T-helper 17 cell (primary cell): ENCODE results near the gene SAV1. TPM values are rescaled to one million over a fixed set of nuclear protein-coding genes. Genes with fewer than 3 reads are reported as not detected.

ENCODE experiments used
- ATAC-seq: fragments of 150-1000 bp; cut with Tn5 transposase; 2 replicates; pipeline ENCODE4 v1.10.0; 2021; ENCODE audit warnings: mild to moderate bottlenecking, moderate library complexity
- DNase-seq, 3 donors: peaks; one replicate each; pipeline versions ENCODE4 v3.0.0 to v3.0.0-alpha.2; 2020 to 2021
- H3K9me3 ChIP-seq: one replicate; pipeline ENCODE4 v1.7.0; 2013; ENCODE audit warnings: low read length, mild to moderate bottlenecking; ENCODE audit not compliant: control insufficient read depth, poor library complexity, severe bottlenecking
- H3K27ac Mint-ChIP-seq: one replicate; pipeline ENCODE4 v1.8.0; 2022; ENCODE audit warnings: mild to moderate bottlenecking, moderate library complexity, mixed read lengths
- H3K27me3 Mint-ChIP-seq: one replicate; pipeline ENCODE4 v1.8.0; 2022; ENCODE audit warnings: mixed read lengths
- H3K36me3 Mint-ChIP-seq: one replicate; pipeline ENCODE4 v1.8.0; 2022; ENCODE audit warnings: low read depth, mixed read lengths
- H3K4me1 Mint-ChIP-seq: one replicate; pipeline ENCODE4 v1.8.0; 2022; ENCODE audit warnings: mild to moderate bottlenecking, mixed read lengths
- H3K4me3 Mint-ChIP-seq: one replicate; pipeline ENCODE4 v1.8.0; 2022; ENCODE audit warnings: mild to moderate bottlenecking, moderate library complexity, mixed read lengths
- total RNA-seq, 4 donors: library from RNA in 2 of 4; stranded (reverse) in 2 of 4; gene quantifications; one replicate each; pipeline ENCODE4 v1.2.3 and lab custom pipeline; 2022 to 2026

The SAV1 gene
- total RNA-seq, 2 donors from 2014 or later, result 8.1 to 18.5 TPM

GRCh38 chr14:50594577-50595316, 73.4 kb downstream of the SAV1 start:
- Mint-ChIP-seq H3K36me3 (peaks cover 6% of the 10 kb centered on the region), H3K4me3 (no peak overlapping the region), H3K4me1 (peaks cover 2% of the 10 kb centered on the region), H3K27ac (no peak overlapping the region), H3K27me3 (peaks cover 14% of the 10 kb centered on the region)
- ATAC-seq (no peak), DNase-seq (no peak)
- no peaks in the 10 kb centered on the region for H3K9me3 ChIP-seq

- H3K27ac Mint-ChIP-seq, result no peak overlapping the region
- ATAC-seq (no peak), DNase-seq (no peak)
- peaks cover 14% of the 10 kb centered on the region for H3K27me3 Mint-ChIP-seq
- H3K4me3 Mint-ChIP-seq, result no peak overlapping the region
- H3K4me1 Mint-ChIP-seq, result no peaks in the 10 kb centered on the region
- peaks cover 6% of the 10 kb centered on the region for H3K36me3 Mint-ChIP-seq
- H3K9me3 ChIP-seq, result no peaks in the 10 kb centered on the region
Measured at GRCh38 chr14:50590464-50590863, 77.6 kb downstream of the SAV1 start.

Other genes starting within 250 kb of the SAV1 start
- gene MAP4K5, start 135.7 kb downstream of the SAV1 start, total RNA-seq, result 10 to 100 TPM; 36.3 to 39.9 TPM
- gene ATL1, start 108.2 kb downstream of the SAV1 start, total RNA-seq, result 1 to 10 TPM; 1.6 to 5.2 TPM
- 10 to 100 TPM; 62.2 to 71.6 TPM for gene NIN, start 162.9 kb upstream of the SAV1 start, total RNA-seq
- gene ABHD12B, start 203.7 kb upstream of the SAV1 start, total RNA-seq, result not detected